Brain microvascular endothelial cell (primary cell): Measurements from ENCODE around the gene MAN1A1.

ENCODE experiments used
- DNase-seq: peaks from one replicate; pipeline ENCODE4 v3.0.0-alpha.2; 2020
- H3K27ac ChIP-seq: fragments of 250-450 bp; sonication (Bioruptor Pico); 2 replicates; pipeline ENCODE4 v1.5.1; 2020; ENCODE audit warnings: mild to moderate bottlenecking, moderate library complexity
- H3K27me3 ChIP-seq: fragments of 250-450 bp; sonication (Bioruptor Pico); replicated peaks from 2 replicates; pipeline ENCODE4 v1.5.1; 2020; ENCODE audit warnings: mild to moderate bottlenecking
- H3K36me3 ChIP-seq: fragments of 250-450 bp; sonication (Bioruptor Pico); replicated peaks from 2 replicates; pipeline ENCODE4 v1.5.1; 2020; ENCODE audit warnings: mild to moderate bottlenecking
- H3K4me3 ChIP-seq: 2 replicates; pipeline ENCODE4 v1.5.1; 2011; ENCODE audit warnings: low read depth, mild to moderate bottlenecking, control low read depth, low read length, moderate library complexity
- CTCF ChIP-seq: IDR thresholded peaks from 2 replicates; pipeline ENCODE4 v1.5.1; 2011; ENCODE audit warnings: low read depth, mild to moderate bottlenecking, moderate library complexity, low read length, control low read depth, inconsistent platforms; ENCODE audit errors: missing control alignments
- in situ Hi-C: cut with HindIII; loops from 2 replicates; pipeline ENCODE4 v1.10.0; 2017; ENCODE audit warnings: low sequenced_read_pairs, low pct_ligation_motif_present

MAN1A1 gene

GRCh38 chr6:119233312-119233984 is 116.1 kb downstream of the MAN1A1 start:
- in situ Hi-C loops = no loop called here
- TF ChIP-seq CTCF = no peak
- DNase-seq = no peak
- no peaks in the 10 kb centered on the region for H3K36me3 ChIP-seq
- no peak overlapping the region for H3K27ac ChIP-seq
- no peak overlapping the region for H3K4me3 ChIP-seq
- H3K27me3 ChIP-seq = no peaks in the 10 kb centered on the region

GRCh38 chr6:119231394-119231793 is 118.2 kb downstream of the MAN1A1 start:
- H3K36me3 ChIP-seq = no peaks in the 10 kb centered on the region
- H3K27me3 ChIP-seq = no peaks in the 10 kb centered on the region
- no peak for DNase-seq
- in situ Hi-C loops = no loop called here
- H3K4me3 ChIP-seq = no peak overlapping the region
- H3K27ac ChIP-seq = no peak overlapping the region
- no peak for TF ChIP-seq CTCF

GRCh38 chr6:119230160-119230559 is 119.4 kb downstream of the MAN1A1 start:
- H3K27ac ChIP-seq = no peak overlapping the region
- no peak overlapping the region for H3K4me3 ChIP-seq
- DNase-seq = no peak
- H3K27me3 ChIP-seq = no peaks in the 10 kb centered on the region
- no peaks in the 10 kb centered on the region for H3K36me3 ChIP-seq
- no peak for TF ChIP-seq CTCF
- in situ Hi-C loops = no loop called here

GRCh38 chr6:119227377-119227776 is 122.2 kb downstream of the MAN1A1 start:
- DNase-seq = no peak
- in situ Hi-C loops = no loop called here
- H3K27ac ChIP-seq = no peak overlapping the region
- no peaks in the 10 kb centered on the region for H3K36me3 ChIP-seq
- H3K4me3 ChIP-seq = no peak overlapping the region
- H3K27me3 ChIP-seq = no peaks in the 10 kb centered on the region
- no peak for TF ChIP-seq CTCF

GRCh38 chr6:119226089-119226488 is 123.5 kb downstream of the MAN1A1 start:
- TF ChIP-seq CTCF = no peak
- H3K4me3 ChIP-seq = no peak overlapping the region
- H3K27ac ChIP-seq = no peak overlapping the region
- H3K36me3 ChIP-seq = no peaks in the 10 kb centered on the region
- no peak for DNase-seq
- in situ Hi-C loops = no loop called here
- H3K27me3 ChIP-seq = no peaks in the 10 kb centered on the region
